Hippocampal formation (tissue), 2 donors: ENCODE measurements around the gene NFKBIE.

Experiments used
- DNase-seq, 2 donors: peaks; one replicate each; lab custom pipeline; 2025; lab: John Stamatoyannopoulos, UW

Gene NFKBIE

GRCh38 chr6:44258325-44258863, 7.0 kb downstream of the NFKBIE start:
- no peak for DNase-seq

GRCh38 chr6:44257753-44258324, 7.5 kb downstream of the NFKBIE start:
- DNase-seq: no peak

- peak; percentile 90 to 91 for DNase-seq
These were observed 8.2 kb downstream of the NFKBIE start, which contains the start of gene SLC35B2 for GRCh38 chr6:44257025-44257752. Gene SLC35B2 (minus strand): TSS chr6:44257528. CDS start chr6:44257410, 118 bp downstream.

GRCh38 chr6:44256775-44257024, 8.7 kb downstream of the NFKBIE start:
- no peak for DNase-seq

GRCh38 chr6:44255871-44256774, 9.2 kb downstream of the NFKBIE start:
- no peak for DNase-seq

GRCh38 chr6:44255105-44255808, 10.1 kb downstream of the NFKBIE start:
- no peak for DNase-seq

- DNase-seq: no peak
These were observed 10.9 kb downstream of the NFKBIE start for GRCh38 chr6:44254191-44255104.

GRCh38 chr6:44253307-44254101, 11.8 kb downstream of the NFKBIE start:
- no peak for DNase-seq

GRCh38 chr6:44251576-44252524, 13.5 kb downstream of the NFKBIE start:
- DNase-seq: no peak

GRCh38 chr6:44250718-44251123, 14.6 kb downstream of the NFKBIE start:
- DNase-seq: no peak

GRCh38 chr6:44250067-44250717, 15.2 kb downstream of the NFKBIE start:
- DNase-seq: no peak

GRCh38 chr6:44249082-44249748, 16.1 kb downstream of the NFKBIE start:
- DNase-seq: no peak

- DNase-seq: no peak
These were observed 16.8 kb downstream of the NFKBIE start for GRCh38 chr6:44248579-44248978.

- peak in 1 of 2 donors; percentile 60 for DNase-seq
These were observed 17.7 kb downstream of the NFKBIE start for GRCh38 chr6:44247338-44248302.

- peak; percentile 88 to 95 for DNase-seq
These were observed 18.6 kb downstream of the NFKBIE start, which contains the start of gene HSP90AB1 for GRCh38 chr6:44246663-44247337. Gene HSP90AB1 (plus strand): TSS chr6:44247101. CDS start chr6:44248630, 1,529 bp downstream.
